Activated T-cell treated with anti-CD3 and anti-CD28 coated beads for 48 hours (primary cell): ENCODE results near the gene NEURL2.
"Not testable (repeated sequence)": the region's sequence is repeated elsewhere in the genome, so short reads cannot be mapped to it uniquely, and the experiment has no call there.

Source experiments
- DNase-seq: peaks from one replicate; pipeline ENCODE4 v3.0.0-alpha.2; 2020; ENCODE audit warnings: low read depth

Gene NEURL2

GRCh38 chr20:45890985-45891983, at the start of gene NEURL2, which contains the start of gene CTSA:
Gene NEURL2, minus strand, starts transcription at chr20:45891208. Its CDS starts 217 bp downstream, at chr20:45890991.
Gene CTSA, plus strand, starts transcription at chr20:45891335. Its CDS starts 234 bp downstream, at chr20:45891569.
- DNase-seq = peak; percentile 79

- DNase-seq = no peak
Observed at GRCh38 chr20:45940469-45940868, 49.5 kb upstream of the NEURL2 start.

- DNase-seq = no peak
Observed at GRCh38 chr20:45940053-45940452, 49.0 kb upstream of the NEURL2 start.

GRCh38 chr20:45938727-45939438, 47.9 kb upstream of the NEURL2 start:
- no peak for DNase-seq

GRCh38 chr20:45937765-45938164, 46.8 kb upstream of the NEURL2 start:
- DNase-seq = no peak

GRCh38 chr20:45935416-45936046, 44.5 kb upstream of the NEURL2 start:
- DNase-seq = no peak

GRCh38 chr20:45934586-45935415, 43.8 kb upstream of the NEURL2 start, which contains the start of gene PCIF1:
Gene PCIF1, plus strand, starts transcription at chr20:45934683. Its CDS starts 4,317 bp downstream, at chr20:45939000.
- DNase-seq = peak; percentile 98

GRCh38 chr20:45934046-45934585, 43.1 kb upstream of the NEURL2 start:
- DNase-seq = peak; percentile 33

GRCh38 chr20:45933266-45934045, 42.4 kb upstream of the NEURL2 start:
- peak; percentile 56 for DNase-seq

- not testable (repeated sequence) for DNase-seq
Observed at GRCh38 chr20:45931680-45932079, 40.7 kb upstream of the NEURL2 start.

- DNase-seq = no peak
Observed at GRCh38 chr20:45927071-45927878, 36.3 kb upstream of the NEURL2 start.

- DNase-seq = no peak
Observed at GRCh38 chr20:45926731-45927070, 35.7 kb upstream of the NEURL2 start.

- no peak for DNase-seq
Observed at GRCh38 chr20:45925821-45926506, 35.0 kb upstream of the NEURL2 start.

GRCh38 chr20:45924391-45925261, 33.6 kb upstream of the NEURL2 start:
- DNase-seq = no peak

GRCh38 chr20:45921337-45922189, 30.6 kb upstream of the NEURL2 start:
- DNase-seq = no peak

- DNase-seq = no peak
Observed at GRCh38 chr20:45920462-45921336, 29.7 kb upstream of the NEURL2 start.
